Measurements from ENCODE around the gene TECPR1. TPM values are rescaled to one million over a fixed set of nuclear protein-coding genes. Genes with fewer than 3 reads are reported as not detected.

TECPR1 gene
- total RNA-seq, 1 donor from 2014 or later, result 23.9 TPM

DNA sequence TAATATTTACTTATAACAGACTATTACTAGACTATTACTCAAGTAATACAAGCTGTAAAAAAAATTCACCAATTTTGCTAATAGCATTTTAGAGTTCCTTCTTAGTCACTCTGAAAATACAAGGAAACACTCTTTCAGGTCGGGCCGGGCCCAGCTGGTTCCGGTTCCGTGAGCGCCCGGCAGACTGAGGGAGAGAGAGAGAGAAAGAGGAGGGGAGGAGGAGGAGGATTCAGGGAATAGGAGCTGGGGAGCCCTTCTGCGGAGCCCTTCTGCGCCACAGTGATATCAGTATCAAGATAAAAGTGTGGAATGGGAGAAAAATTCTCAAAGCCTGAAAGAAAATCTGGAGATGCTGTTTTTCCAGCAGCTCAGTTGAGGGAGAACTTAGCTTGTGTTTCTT is 71.3 kb downstream of the TECPR1 start:
- no peaks in the 10 kb centered on the region for H3K27me3 Mint-ChIP-seq (ENCODE audit: low read depth, unreplicated experiment)
- H3K27ac Mint-ChIP-seq (ENCODE audit: unreplicated experiment), result no peak overlapping the region
- no peaks in the 10 kb centered on the region for H3K79me2 ChIP-seq (ENCODE audit: insufficient read depth, low read length)
- H3K4me2 ChIP-seq (ENCODE audit: low read length), result no peak overlapping the region
- H4K20me1 ChIP-seq (ENCODE audit: insufficient read depth, low read length), result no peaks in the 10 kb centered on the region
- H3K27ac ChIP-seq (ENCODE audit: low read depth, low read length), result no peak overlapping the region
- no peak overlapping the region for H3K4me3 ChIP-seq (ENCODE audit: insufficient read depth, low read depth, low read length)
- H3K27me3 ChIP-seq (ENCODE audit: insufficient read depth, low read length), result no peaks in the 10 kb centered on the region
- no peak overlapping the region for H3K4me3 Mint-ChIP-seq (ENCODE audit: unreplicated experiment)
- DNase-seq (ENCODE audit: low read depth) (no peak), FAIRE-seq (no peak)
- H3K4me1 Mint-ChIP-seq (ENCODE audit: low read depth, unreplicated experiment), result peaks cover 4% of the 10 kb centered on the region
- H3K4me1 ChIP-seq (ENCODE audit: insufficient read depth, low read length), result no peaks in the 10 kb centered on the region
- no peak overlapping the region for H2AFZ ChIP-seq (ENCODE audit: low read depth, low read length)
- TF ChIP-seq, protein P1, sequence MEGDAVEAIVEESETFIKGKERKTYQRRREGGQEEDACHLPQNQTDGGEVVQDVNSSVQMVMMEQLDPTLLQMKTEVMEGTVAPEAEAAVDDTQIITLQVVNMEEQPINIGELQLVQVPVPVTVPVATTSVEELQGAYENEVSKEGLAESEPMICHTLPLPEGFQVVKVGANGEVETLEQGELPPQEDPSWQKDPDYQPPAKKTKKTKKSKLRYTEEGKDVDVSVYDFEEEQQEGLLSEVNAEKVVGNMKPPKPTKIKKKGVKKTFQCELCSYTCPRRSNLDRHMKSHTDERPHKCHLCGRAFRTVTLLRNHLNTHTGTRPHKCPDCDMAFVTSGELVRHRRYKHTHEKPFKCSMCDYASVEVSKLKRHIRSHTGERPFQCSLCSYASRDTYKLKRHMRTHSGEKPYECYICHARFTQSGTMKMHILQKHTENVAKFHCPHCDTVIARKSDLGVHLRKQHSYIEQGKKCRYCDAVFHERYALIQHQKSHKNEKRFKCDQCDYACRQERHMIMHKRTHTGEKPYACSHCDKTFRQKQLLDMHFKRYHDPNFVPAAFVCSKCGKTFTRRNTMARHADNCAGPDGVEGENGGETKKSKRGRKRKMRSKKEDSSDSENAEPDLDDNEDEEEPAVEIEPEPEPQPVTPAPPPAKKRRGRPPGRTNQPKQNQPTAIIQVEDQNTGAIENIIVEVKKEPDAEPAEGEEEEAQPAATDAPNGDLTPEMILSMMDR (IDR thresholded peaks at IDR 0.05; ENCODE audit: insufficient read depth, low read depth, low read length), result no peak
- no peak for TF ChIP-seq EZH2 (IDR thresholded peaks at IDR 0.05; ENCODE audit: insufficient read depth, low read length)
- H3K9ac ChIP-seq (ENCODE audit: low read length), result no peak overlapping the region
- no peaks in the 10 kb centered on the region for H3K36me3 ChIP-seq (ENCODE audit: insufficient read depth, low read length)
- peaks cover 7% of the 10 kb centered on the region for H3K36me3 Mint-ChIP-seq (ENCODE audit: low read depth, unreplicated experiment)
- no peaks in the 10 kb centered on the region for H3K9me3 ChIP-seq (ENCODE audit: insufficient read depth, low read depth, low read length)
- H3K9me3 Mint-ChIP-seq (ENCODE audit: unreplicated experiment), result no peaks in the 10 kb centered on the region

DNA sequence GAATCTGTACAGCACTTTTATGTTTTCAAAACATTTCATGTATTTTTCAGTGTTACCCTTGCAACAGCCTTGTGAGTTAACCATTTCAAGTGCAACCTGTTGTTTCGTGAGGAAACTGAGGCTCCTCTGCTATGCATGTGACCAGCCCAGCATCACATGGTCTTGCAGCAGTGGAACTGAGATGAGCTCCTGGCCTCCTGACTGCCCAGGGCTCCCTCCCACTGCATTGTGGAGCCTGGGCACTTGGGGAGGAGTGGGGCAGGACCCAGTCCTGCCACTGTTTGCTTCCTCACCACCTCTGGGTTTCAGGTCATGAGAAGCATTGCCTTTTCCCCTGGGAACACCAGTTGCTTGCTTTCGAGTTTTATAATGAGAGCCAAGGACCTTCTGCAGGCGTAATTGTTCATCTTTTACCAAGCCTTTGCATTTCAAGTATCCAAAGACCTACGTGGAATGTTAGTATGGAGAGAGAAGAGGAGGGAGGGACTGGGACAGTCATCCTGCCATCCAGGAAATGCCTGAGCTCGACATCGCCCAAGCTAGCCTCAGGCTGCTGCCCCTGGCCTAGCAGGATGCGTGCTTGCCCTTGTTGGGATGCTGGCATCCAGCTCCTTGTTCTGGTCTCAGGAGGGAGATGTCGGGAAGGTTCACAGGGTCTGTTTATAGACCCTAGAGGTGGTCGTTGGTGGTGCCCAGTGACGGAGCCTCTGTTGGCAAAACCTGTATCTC is 73.1 kb downstream of the TECPR1 start:
- H3K4me1 ChIP-seq (ENCODE audit: insufficient read depth, low read length), result no peaks in the 10 kb centered on the region
- H3K9me3 ChIP-seq (ENCODE audit: insufficient read depth, low read depth, low read length), result no peaks in the 10 kb centered on the region
- H4K20me1 ChIP-seq (ENCODE audit: insufficient read depth, low read length), result no peaks in the 10 kb centered on the region
- H3K4me3 Mint-ChIP-seq (ENCODE audit: unreplicated experiment), result no peak overlapping the region
- no peak for FAIRE-seq
- peaks cover 7% of the 10 kb centered on the region for H3K36me3 Mint-ChIP-seq (ENCODE audit: low read depth, unreplicated experiment)
- no peaks in the 10 kb centered on the region for H3K27me3 Mint-ChIP-seq (ENCODE audit: low read depth, unreplicated experiment)
- DNase-seq (ENCODE audit: low read depth), result no peak
- H3K4me3 ChIP-seq (ENCODE audit: insufficient read depth, low read depth, low read length), result no peak overlapping the region
- no peak overlapping the region for H3K4me2 ChIP-seq (ENCODE audit: low read length)
- TF ChIP-seq, protein P1 (IDR thresholded peaks at IDR 0.05; ENCODE audit: insufficient read depth, low read depth, low read length), result no peak
- no peak for TF ChIP-seq EZH2 (IDR thresholded peaks at IDR 0.05; ENCODE audit: insufficient read depth, low read length)
- no peaks in the 10 kb centered on the region for H3K27me3 ChIP-seq (ENCODE audit: insufficient read depth, low read length)
- no peak overlapping the region for H3K9ac ChIP-seq (ENCODE audit: low read length)
- no peaks in the 10 kb centered on the region for H3K36me3 ChIP-seq (ENCODE audit: insufficient read depth, low read length)
- no peak overlapping the region for H3K27ac Mint-ChIP-seq (ENCODE audit: unreplicated experiment)
- no peak overlapping the region for H3K27ac ChIP-seq (ENCODE audit: low read depth, low read length)
- H3K9me3 Mint-ChIP-seq (ENCODE audit: unreplicated experiment), result no peaks in the 10 kb centered on the region
- H3K79me2 ChIP-seq (ENCODE audit: insufficient read depth, low read length), result no peaks in the 10 kb centered on the region
- H3K4me1 Mint-ChIP-seq (ENCODE audit: low read depth, unreplicated experiment), result peaks cover 4% of the 10 kb centered on the region
- H2AFZ ChIP-seq (ENCODE audit: low read depth, low read length), result no peak overlapping the region

DNA sequence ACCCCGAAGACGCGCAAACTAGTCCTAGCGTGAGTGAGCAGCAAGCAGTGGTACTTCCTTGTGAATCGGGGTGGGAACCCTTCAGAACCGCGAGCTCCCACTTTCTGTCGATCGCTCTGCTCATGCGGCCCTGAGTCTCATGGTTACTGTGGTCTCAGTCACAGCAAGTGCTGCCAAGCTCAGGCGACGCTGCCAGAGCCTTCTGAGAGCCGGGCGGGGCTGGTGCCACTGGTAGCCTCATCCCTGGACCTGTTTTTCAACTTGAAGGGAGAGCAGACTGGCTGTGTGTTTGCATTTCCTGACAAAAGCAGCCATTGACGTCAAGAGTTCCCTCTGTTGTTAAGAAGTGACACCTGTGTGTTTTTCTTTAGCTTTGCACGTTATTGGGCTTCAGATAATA is 73.7 kb downstream of the TECPR1 start:
- H3K4me3 ChIP-seq (ENCODE audit: insufficient read depth, low read depth, low read length), result no peak overlapping the region
- H3K79me2 ChIP-seq (ENCODE audit: insufficient read depth, low read length), result no peaks in the 10 kb centered on the region
- FAIRE-seq, result no peak

More for the DNA sequence above, 73.7 kb downstream of the TECPR1 start:
- Mint-ChIP-seq H3K36me3 (ENCODE audit: low read depth, unreplicated experiment) (peaks cover 7% of the 10 kb centered on the region), H3K4me3 (ENCODE audit: unreplicated experiment) (no peak overlapping the region), H3K27ac (ENCODE audit: unreplicated experiment) (no peak overlapping the region), H3K4me1 (ENCODE audit: low read depth, unreplicated experiment) (peaks cover 4% of the 10 kb centered on the region), H3K27me3 (ENCODE audit: low read depth, unreplicated experiment) (no peaks in the 10 kb centered on the region), H3K9me3 (ENCODE audit: unreplicated experiment) (no peaks in the 10 kb centered on the region)
- Histone ChIP-seq H3K4me1 (ENCODE audit: insufficient read depth, low read length) (no peaks in the 10 kb centered on the region), H3K27ac (ENCODE audit: low read depth, low read length) (no peak overlapping the region), H2AFZ (ENCODE audit: low read depth, low read length) (no peak overlapping the region), H3K9ac (ENCODE audit: low read length) (no peak overlapping the region), H3K4me2 (ENCODE audit: low read length) (no peak overlapping the region), H3K9me3 (ENCODE audit: insufficient read depth, low read depth, low read length) (no peaks in the 10 kb centered on the region), H4K20me1 (ENCODE audit: insufficient read depth, low read length) (no peaks in the 10 kb centered on the region), H3K36me3 (ENCODE audit: insufficient read depth, low read length) (no peaks in the 10 kb centered on the region), H3K27me3 (ENCODE audit: insufficient read depth, low read length) (no peaks in the 10 kb centered on the region)
- no peak for DNase-seq (ENCODE audit: low read depth)
- TF ChIP-seq, protein P1 (IDR thresholded peaks at IDR 0.05; ENCODE audit: insufficient read depth, low read depth, low read length), result no peak
- TF ChIP-seq EZH2 (IDR thresholded peaks at IDR 0.05; ENCODE audit: insufficient read depth, low read length), result no peak

All from astrocyte (in vitro differentiated cells and primary cell).